HG02938 (cell line): ENCODE measurements around the gene MEGF11.
"Not testable (repeated sequence)": the region's sequence is repeated elsewhere in the genome, so short reads cannot be mapped to it uniquely, and the experiment has no call there.

Experiments used
- ATAC-seq: cut with Tn5 transposase; IDR thresholded peaks from one replicate; pipeline ENCODE4 v1.9.1; 2021; ENCODE audit warnings: mild to moderate bottlenecking, moderate library complexity; ENCODE audit not compliant: unreplicated experiment

The MEGF11 gene

DNA sequence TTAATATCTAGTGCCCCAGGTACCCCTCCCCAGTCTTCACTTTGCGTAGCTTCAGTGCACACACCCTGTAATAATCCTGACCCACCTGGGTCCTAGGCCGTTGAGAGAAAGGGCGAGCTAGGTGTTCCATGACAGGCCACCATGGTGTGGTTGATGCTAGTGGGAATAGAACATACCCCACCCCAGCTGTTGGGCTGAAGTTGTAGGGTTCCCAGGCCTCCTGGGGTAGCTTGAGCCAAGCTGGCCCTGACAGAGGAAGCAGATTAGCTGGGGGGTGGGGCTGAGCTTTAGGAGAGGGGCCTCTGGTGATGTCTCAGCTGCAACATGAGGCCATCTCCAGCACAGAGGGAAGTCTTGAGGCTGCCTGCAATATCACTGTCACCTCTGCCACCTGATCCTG lies 343.7 kb downstream of the MEGF11 start:
- no peak for ATAC-seq

DNA sequence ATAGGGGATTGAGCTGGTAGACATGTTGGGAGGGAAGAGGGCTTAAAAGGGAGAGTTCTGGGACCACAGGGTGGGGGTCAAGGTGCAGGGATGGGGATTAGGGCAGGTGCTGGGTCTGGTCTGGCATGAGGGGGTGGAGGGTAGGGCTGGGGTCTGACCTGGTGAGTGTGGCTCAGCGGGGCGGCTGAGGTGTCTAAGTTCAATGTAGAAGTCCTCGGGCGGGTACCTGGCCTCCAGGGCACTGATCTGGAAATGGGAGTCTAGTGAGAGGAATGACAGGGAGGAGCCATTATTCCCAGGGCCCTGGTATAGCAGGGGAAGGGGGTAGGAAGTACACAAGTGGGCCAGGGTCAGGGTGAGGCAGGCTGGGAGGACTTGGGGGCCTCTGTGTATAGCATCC lies 344.7 kb downstream of the MEGF11 start:
- no peak for ATAC-seq

DNA sequence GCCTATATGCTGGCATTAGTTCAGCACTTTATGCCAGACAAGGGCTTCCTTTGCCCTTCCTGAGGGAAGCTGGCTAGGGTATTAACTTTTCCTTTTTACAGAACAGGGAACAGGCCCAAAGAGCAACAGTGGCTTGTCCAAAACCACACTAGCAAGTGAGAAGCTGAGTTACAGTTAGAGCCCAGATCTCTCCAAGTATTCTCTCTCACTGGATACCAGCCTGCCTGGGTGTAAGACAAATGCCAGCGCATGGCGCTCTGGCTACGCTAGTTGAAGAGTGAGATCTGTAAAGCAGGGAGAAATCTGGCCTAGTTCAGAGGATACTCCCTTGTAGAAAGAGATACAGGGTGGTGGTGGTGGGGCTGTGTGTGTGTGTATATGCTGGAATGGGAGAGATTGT lies 345.9 kb downstream of the MEGF11 start:
- no peak for ATAC-seq

DNA sequence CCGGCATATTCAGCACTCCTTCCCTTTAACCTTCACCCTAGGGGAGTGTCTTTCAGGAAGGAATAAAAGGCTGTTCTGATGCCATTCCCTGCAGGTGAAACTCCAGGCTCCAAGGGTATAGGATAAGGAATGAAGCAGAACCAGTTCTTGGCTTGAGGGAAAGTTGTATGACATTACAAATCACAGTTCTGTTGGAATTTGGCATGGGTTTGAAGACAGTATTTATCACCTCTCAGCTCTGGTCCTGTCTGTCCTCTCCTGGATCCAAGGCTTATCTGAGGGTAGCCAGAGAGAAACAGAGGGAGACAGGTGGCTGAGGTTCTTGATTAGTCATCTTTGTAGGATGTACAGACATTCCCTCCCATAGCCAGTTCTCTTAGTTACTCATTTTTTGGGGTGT lies 347.2 kb downstream of the MEGF11 start:
- ATAC-seq, result no peak

DNA sequence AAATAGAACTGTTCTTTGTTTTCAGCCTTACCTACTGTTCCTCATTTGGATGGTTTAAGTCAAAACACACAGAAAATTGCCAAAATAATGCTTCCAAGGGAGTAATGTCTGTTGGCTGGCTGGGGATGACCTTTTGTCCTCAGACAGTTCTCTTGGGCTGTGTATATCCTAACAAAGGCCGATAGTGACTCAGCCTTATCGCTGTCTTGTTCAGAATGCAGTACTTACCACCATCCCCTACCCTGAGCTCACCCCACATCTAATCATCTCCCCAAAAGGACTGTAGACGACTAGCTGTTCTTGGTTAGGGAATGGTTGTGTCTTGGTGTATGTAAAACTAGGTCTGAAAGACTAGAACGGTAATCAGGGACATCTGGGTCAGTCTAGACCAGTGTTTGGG lies 349.2 kb downstream of the MEGF11 start:
- no peak for ATAC-seq

DNA sequence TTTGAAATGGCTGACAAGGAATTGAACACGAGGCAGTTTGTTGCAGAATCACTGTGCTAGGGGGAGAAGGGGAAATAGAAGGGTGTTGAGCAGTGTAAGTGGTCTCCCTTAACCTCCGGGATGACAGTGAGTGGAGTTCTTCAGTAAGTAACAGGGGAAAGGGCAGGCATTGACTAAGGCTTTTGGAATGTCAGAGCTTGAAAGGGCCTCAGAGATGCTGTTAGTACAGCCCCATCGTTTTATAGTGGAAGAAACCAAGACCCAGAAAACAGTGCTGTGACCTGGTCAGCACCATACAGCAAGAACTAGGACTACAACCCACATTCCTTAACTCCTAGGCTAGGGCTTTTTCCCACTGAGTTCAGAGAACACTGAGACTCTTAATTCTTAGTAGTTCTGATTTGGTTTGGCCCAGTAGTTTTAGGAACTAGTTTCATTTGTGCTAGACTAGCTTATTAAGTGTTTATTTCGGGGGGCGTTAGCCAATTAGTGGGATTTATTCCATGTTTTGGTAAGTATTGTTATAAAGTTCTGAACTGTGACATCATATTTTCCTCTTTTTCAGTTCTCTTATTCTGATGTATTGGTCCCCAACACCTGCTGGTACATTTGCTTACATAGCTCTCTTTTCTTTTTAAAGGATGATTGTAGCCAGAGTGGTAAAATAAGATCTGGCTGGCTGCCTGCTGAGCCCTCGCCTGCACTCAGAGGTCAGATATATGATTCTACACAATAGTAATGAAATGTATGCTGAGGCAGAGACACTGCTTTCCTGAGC lies 350.1 kb downstream of the MEGF11 start:
- ATAC-seq, result no peak

DNA sequence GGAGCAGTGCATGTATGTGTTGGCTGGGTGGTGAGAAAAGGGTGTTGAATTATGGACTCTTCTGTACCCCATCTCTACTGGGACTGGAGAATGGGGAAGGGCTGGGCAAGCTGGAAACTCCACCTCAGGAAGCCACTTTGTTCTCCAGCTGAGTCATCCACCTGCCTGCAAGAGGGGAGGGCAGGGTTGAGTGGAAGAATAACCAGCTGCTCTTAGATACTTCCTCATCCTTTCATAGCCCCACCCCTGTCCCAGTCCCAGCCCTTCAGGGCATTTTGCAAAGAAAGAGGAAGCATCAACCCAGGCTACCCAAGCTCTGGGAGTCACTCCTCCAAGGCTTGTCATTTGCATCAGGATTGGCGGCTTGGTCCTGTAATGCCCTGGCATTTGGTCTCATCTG lies 351.2 kb downstream of the MEGF11 start:
- ATAC-seq, result peak; percentile 68

DNA sequence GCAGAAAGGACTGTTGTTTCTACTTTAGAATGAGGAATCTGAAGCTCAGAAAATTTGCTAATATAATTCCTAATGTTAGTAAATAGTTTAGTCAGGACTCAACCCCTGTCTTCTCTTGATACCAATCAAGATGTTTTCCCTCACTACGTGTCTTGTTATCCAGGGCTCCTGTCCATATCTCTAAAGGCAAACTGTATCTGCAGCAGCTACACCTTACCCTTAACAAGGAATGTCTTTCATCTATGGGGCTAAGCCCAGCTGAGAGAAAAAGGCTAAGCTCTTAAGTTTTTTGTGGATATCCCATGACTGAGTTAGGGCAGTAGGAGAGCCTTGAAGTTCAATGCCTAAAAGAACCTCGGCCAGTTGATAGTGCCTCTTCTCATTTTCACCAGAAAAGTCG lies 351.7 kb downstream of the MEGF11 start:
- no peak for ATAC-seq

DNA sequence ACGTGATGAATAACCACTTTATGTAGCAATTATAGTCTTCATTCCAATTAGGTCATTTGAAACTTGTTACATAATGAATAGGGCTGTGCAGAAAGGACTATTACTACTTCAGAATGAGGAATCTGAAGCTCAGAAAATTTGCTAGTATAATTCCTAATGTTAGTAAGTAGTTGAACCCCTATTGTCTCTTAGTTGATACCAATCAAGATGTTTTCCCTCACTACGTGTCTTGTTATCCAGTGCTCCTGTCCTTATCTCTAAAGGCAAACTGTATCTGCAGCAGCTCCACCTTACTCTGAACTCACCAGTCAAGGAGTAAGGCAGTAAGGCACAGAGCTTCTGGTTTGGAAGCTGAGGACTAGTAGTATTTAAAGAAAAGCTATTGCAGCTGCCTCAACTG lies 352.2 kb downstream of the MEGF11 start:
- no peak for ATAC-seq

DNA sequence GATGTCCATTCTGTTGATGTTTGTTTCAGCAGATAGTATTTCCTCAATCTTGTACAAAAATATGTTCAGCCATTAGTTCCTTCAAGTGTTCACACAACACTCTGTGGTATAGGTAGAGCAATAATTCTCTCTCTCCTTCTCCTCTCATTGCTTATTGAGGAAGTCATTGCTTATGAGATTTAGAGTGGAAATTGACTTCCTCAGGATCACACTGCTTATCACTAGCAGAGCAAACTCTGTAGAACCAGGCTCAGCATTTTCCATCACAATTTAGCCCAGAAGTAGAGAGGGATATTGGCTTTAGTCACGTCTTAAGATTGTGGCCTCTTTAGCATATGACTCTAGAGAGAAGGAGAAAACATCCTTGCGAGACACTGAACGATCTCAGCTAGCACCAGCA lies 353.1 kb downstream of the MEGF11 start:
- ATAC-seq, result no peak

DNA sequence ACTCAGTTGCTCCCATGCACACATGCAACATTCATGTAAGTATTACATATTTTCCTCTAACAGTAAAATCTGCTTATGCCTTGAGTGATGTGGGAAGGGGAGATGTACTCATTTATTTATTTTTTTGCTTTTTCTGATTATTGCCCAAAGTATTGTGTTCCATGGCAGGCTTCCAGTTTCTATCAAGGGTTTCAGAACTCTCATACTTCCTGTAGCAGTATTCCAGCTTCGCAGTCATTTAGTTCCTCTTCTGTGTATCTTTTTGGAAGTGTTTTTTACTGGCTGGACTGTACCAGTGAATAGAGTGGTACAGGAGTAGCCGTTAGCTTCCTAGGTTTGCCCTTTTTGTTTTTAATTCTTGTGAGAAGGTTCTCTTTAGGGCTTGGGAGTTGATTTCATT lies 357.3 kb downstream of the MEGF11 start:
- no peak for ATAC-seq

DNA sequence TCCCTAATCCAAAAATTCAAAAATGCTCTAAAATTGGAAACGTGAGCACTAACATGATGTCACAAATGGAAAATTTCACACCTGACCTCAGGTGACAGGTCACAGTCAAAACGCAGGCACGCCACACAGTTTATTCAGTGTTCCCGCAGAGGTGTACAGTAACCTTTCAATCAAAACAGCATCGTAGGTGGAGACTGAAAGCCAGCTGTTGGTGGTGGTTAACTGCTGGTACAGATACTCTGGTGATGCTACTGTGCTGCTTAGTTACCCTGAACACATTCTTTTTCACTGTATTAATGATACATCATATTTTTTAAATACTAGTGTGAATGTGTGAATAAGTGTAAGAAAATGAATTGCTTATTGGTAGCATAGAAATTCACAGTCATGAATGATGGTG lies 360.5 kb downstream of the MEGF11 start:
- ATAC-seq, result no peak

DNA sequence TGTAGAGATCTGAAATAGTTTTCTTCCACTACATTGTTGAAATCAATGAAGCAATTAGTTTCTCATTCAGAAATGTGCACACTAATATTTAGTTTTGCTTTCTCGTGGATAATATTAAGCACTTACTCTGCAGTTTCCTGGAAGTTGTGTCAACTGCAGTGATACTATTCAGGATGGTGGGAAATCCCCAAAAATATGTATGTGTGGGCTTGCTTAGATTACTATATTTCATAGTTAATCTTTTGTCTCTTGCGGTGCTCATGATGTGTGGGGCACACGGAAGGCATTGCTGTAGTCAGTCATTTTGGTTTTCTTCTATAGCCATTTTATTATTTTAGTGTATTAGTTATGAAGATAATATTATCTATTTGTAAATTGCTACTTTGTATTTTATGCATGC lies 364.6 kb downstream of the MEGF11 start:
- no peak for ATAC-seq

DNA sequence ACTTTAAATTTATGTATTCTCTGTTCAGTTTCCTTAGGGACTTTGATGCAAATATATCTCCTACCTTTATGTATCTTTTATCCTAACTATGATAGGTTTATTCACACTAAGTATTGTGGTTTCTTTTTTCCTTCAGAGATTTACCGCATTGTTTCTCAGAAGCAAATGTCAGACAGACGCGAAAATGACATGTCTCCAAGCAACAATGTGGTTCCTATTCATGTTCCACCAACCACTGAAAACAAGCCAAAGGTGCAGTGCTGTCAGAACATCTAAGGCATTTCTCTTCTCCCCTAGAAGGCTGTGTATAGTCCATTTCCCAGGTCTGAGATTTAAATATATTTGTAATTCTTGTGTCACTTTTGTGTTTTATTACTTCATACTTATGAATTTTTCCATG lies 366.0 kb downstream of the MEGF11 start:
- ATAC-seq, result no peak

DNA sequence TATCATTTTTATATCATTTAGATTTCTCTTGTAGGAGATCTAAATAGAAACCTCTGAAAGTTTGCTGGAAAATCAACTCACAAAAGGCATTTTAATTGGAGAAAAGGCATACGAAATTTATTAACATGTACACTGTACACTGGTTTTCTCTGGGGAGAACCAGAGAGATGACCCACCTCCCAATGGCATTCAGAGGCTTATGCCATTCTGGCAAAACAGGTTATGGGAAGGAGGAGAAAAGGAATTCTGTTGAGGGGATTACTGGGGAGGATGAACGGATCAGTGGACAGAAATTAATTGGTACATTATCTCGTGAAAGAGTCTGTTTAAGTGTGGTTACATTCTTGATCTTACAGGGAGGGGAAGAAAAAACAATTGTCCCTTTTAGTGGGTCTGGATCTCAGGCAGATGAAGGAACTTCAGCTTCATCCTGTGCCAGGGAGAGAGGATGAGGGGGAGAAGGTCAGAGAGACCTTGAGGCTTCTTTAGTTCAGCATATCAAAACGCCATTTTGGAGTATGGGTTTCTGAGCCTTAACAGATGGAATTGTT lies 367.8 kb downstream of the MEGF11 start:
- ATAC-seq, result no peak

DNA sequence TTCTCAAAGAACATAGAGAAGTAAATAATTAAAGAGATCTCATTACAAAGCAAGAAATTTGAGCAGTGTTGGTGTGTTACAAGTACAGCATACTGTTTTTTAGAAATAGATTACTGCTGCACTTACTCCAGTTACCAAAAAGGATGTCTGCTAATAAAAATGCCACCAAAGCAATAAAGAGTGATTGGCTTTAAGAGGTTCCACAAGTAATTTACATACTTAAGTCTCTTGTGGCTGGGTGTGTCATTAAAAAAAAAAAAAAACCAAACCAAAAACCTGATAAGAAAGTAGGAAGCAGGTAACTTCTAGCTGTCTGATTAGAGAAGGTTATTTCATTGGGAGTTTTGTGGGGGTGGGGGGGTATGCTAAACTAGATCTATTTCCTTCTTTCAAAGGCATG lies 369.0 kb downstream of the MEGF11 start:
- no peak for ATAC-seq

DNA sequence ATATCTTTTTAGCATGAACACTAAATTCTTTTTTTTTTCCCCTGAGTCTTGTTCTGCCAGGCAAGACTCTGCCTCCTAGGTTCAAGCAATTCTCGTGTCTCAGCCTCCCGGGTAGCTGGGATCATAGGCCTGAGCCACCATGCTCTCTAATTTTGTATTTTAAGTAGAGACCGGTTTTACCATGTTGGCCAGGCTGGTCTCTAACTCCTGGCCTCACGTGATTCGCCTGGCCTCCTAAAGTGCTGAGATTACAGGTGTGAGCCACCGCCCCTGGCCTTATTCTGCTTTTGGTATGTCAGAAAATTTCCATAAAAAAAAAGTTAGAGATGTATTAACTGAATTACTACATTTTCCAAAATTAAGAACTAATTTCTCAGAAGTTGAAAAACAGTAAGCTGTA lies 370.0 kb downstream of the MEGF11 start:
- ATAC-seq, result no peak

DNA sequence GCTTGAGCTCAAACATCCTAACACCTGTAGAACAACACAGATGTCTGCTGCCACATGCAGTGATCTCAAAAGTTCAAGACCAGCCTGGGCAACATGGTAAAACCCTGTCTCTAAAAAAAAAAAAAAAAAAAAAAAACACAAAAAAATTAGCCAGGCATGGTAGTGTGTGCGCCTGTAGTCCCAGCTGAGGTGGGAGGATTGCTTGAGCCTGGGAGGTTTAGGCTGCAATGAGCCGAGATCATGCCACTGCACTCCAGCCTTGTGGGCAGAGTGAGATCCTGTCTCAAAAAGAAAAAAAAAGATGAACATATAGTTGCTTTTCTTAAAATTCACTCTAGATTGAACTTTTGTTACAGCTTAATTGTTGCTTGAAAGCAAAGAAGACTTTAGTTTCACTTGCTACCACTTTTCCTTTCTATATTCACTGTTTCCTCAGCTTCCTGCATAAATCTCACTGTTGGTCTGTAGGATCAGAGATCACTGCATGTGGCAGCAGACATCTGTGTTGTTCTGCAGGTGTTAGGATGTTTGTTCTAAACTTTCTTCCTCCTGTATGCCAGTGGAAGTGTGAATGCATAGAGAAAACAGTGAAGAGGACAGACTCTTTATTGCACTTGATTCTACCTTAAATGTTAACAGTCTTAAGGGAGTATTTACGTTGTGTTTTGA lies 371.6 kb downstream of the MEGF11 start:
- no peak for ATAC-seq

DNA sequence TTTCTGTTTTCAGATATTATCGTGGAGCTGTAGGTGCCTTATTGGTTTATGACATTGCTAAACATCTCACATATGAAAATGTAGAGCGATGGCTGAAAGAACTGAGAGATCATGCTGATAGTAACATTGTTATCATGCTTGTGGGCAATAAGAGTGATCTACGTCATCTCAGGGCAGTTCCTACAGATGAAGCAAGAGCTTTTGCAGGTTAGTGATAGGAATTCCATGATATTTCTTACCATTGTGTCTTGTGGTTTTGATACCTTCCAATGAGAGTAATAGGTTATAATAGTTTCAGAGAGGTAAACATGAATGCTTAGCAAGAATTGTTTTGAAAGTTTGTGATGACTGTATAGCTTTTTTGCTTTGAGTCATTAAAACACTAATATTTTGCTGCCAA lies 375.8 kb downstream of the MEGF11 start:
- no peak for ATAC-seq

DNA sequence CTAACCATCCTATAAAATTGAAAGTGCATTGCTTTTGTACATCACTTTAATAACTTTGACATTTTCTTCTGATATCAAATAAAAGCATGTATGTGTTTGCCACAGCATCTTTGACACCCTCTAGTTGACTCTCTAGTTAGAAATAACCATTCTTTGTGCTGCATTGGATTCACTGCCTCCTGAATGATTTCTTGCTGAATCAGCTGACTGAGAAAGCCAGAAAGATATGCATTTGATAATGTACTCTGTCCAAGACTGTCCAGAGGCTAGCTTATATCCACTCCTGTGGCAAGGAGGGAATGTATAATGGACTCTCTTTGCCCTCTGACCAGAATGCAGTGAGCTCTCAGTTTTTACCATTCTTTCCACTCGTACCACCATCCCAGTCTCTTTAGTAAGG lies 378.1 kb downstream of the MEGF11 start:
- no peak for ATAC-seq

DNA sequence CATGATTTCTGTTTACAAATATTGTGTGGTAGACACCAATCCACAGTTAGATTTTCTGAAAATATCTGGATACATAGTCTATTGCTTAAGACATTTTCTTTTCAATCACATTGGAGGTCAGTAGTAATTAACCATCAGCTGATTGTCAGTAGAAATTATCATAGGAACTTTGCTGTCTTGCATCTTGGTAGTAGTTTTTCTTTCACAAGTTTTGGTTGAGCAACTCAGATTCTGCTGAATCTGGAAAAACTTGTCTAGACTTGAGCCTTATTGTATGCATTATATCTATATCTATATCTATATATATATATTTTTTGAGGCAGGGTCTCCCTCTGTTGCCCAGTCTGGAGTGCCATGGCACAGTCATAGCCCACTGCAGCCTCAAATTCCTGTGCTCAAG lies 380.3 kb downstream of the MEGF11 start:
- ATAC-seq, result no peak

DNA sequence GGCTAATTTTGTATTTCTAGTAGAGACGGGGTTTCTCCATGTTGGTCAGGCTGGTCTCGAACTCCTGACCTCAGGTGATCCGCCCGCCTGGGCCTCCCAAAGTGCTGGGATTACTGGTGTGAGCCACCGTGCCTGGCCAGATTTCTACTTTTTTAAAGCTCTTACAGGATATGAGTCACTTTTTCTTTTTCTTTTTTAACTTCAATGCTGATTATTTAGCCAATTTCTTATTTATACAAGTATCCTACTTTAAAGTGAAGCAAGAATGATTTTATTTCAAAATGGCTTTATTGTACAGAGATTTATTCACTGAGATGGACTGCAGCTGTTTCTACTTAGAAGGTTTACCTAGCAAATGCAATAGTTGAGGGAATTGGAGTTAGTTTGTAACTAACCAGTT lies 381.0 kb downstream of the MEGF11 start:
- not testable (repeated sequence) for ATAC-seq
